GM12878 (cell line): ENCODE measurements around the gene NOL7.

Experiments
- BRCA1 ChIP-seq: IDR thresholded peaks from 2 replicates; pipeline ENCODE4 v1.6.1; 2011; ENCODE audit warnings: low read depth, low read length, improper control_type of control experiment
- CEBPB ChIP-seq, 2 experiments: fragments of 150-350 bp in 1 of 2; IDR thresholded peaks; 2 replicates each; pipeline ENCODE4 v1.6.1; 2012 to 2014; ENCODE audit warnings: low read depth in 2 of 2, low read length in 2 of 2, borderline replicate concordance in 1 of 2, inconsistent platforms in 1 of 2
- CHD2 ChIP-seq: IDR thresholded peaks from 2 replicates; pipeline ENCODE4 v1.6.1; 2011; ENCODE audit warnings: low read depth, low read length, improper control_type of control experiment, borderline replicate concordance
- RCOR1 ChIP-seq: conservative IDR thresholded peaks from 2 replicates; pipeline ENCODE4 v1.6.1; 2012; ENCODE audit warnings: low read depth, low read length, improper control_type of control experiment

GRCh38 chr6:13589801-13590200 is 25.3 kb upstream of the NOL7 start:
- no peak for TF ChIP-seq BRCA1
- no peak for TF ChIP-seq RCOR1
- no peak for TF ChIP-seq CEBPB (IDR thresholded peaks at IDR 0.05; ENCODE audit: borderline replicate concordance in 1 of 2, low read depth in 2 of 2, low read length in 2 of 2)
- no peak for TF ChIP-seq CHD2
